Right ventricle myocardium inferior (tissue), 1 donor: ENCODE measurements around the gene RPS27A. TPM values are rescaled to one million over a fixed set of nuclear protein-coding genes. Genes with fewer than 3 reads are reported as not detected.
"Not testable (repeated sequence)": the region's sequence is repeated elsewhere in the genome, so short reads cannot be mapped to it uniquely, and the experiment has no call there.

ENCODE experiments used
- ATAC-seq: fragments of 200-7000 bp; cut with Tn5 transposase; one replicate; pipeline ENCODE4 v1.9.1; 2020; ENCODE audit warnings: mild to moderate bottlenecking, moderate library complexity
- DNase-seq: peaks from one replicate; pipeline ENCODE4 v3.0.0; 2021; ENCODE audit errors: missing footprints
- intact Hi-C: fragments of 100-400 bp; cut with DNase I; formaldehyde crosslinking; loops from one replicate; pipeline ENCODE4 v1.11.0; 2022
- total RNA-seq: library from RNA; stranded (reverse); fragmentation: NEBNext Ultra II Directional; extraction: Animal tissue kit (Norgen Biotek cat#: 25700); gene quantifications from one replicate; pipeline ENCODE4 v1.2.1, GENCODE V29; 2021
- donor health status: DM: no; HTN: yes; CAD: no; lungs with severe emphysema.

Gene RPS27A
- total RNA-seq, 1 donor from 2014 or later = 472 TPM

GRCh38 chr2:55280851-55281546, 48.5 kb downstream of the RPS27A start:
- not testable (repeated sequence) for DNase-seq, ATAC-seq
- intact Hi-C loops = loop anchor here (5.0 to 10.0 kb wide), 2 partner anchors 141 to 234 kb away; partner anchors contain the start of gene CFAP36

- peak; percentile 99 for ATAC-seq
- intact Hi-C loops = loop anchor here (1.0 to 10.0 kb wide), 3 partner anchors 13 to 232 kb away; partner anchors contain the start of genes CFAP36 and MTIF2
- DNase-seq = peak; percentile 97
Observed at GRCh38 chr2:55282110-55282917, 49.8 kb downstream of the RPS27A start.

DNA sequence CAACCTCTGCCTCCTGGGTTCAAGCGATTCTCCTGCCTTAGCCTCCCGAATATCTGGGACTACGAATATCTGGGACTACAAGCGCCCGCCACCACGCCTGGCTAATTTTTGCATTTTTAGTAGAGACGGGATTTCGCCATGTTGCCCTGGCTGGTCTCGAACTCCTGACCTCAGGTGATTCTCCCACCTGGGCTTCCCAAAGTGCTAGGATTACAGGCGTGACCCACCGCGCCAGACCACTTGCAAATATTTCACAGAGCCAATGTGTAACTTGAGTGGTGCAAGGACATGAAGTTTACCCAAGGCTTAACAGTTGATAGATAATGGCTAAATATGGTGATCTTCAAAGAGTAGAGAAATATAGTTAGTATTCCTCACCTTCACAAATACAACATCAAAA, 50.6 kb downstream of the RPS27A start:
- DNase-seq = no peak
- ATAC-seq = no peak
- intact Hi-C loops = loop anchor here (5.0 to 10.0 kb wide), 2 partner anchors 139 to 232 kb away; partner anchors contain the start of gene CFAP36

Other genes starting within 250 kb of the RPS27A start
- gene RTN4, start 182.2 kb upstream of the RPS27A start, total RNA-seq = 78.4 TPM
- 6.7 TPM for gene CLHC1, start 395 bp upstream of the RPS27A start, total RNA-seq
- gene MTIF2, start 36.5 kb downstream of the RPS27A start, total RNA-seq = 49.6 TPM
- 20.0 TPM for gene CCDC88A, start 187.2 kb downstream of the RPS27A start, total RNA-seq